Cardiac fibroblast (primary cell): ENCODE results near the gene CHAD.
"Not testable (repeated sequence)": the region's sequence is repeated elsewhere in the genome, so short reads cannot be mapped to it uniquely, and the experiment has no call there.

Experiments
- DNase-seq, 2 donors: peaks; one replicate each; pipeline versions ENCODE4 v3.0.0 to v3.0.0-alpha.2; 2010; ENCODE audit warnings: low read depth in 2 of 2
- H3K4me3 ChIP-seq, 2 donors: replicated peaks in 1 of 2; 1 replicate in 1 of 2; 2 replicates in 1 of 2; pipeline ENCODE4 v1.5.1; 2011; ENCODE audit warnings: low read depth in 2 of 2, low read length in 2 of 2, mild to moderate bottlenecking in 2 of 2, moderate library complexity in 1 of 2
- TF ChIP-seq, protein P1 (sequence below): IDR thresholded peaks from one replicate; pipeline ENCODE4 v1.5.1; 2011; ENCODE audit warnings: low read depth, mild to moderate bottlenecking, low read length, inconsistent platforms

The CHAD gene

DNA sequence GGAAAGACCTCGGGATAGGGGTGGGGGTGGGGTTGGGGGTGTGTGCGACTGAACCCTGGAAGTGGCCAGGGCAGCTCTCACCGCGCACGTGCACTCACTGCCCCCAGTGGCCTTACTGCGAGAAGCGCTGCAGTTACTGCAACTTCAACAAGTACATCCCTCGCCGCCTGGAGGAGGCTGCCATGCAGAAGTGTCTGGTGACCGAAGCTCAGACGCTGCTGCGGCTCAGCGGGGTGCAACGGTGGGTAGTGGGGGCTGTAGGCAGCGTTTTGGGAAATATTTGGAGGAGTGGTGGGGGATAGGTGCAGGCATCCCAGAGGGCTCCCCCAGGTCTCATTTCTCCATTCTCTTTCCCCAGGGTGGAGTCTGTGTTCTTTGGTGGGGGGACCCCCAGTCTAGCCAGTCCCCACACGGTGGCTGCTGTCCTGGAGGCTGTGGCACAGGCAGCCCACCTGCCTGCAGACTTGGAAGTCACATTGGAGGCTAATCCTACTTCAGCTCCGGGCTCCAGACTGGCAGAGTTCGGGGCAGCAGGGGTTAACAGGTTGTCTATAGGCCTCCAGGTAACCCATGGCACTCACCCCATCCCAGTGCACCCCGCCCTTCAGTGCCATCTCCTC is 11.0 kb upstream of the CHAD start:
- TF ChIP-seq, protein P1, sequence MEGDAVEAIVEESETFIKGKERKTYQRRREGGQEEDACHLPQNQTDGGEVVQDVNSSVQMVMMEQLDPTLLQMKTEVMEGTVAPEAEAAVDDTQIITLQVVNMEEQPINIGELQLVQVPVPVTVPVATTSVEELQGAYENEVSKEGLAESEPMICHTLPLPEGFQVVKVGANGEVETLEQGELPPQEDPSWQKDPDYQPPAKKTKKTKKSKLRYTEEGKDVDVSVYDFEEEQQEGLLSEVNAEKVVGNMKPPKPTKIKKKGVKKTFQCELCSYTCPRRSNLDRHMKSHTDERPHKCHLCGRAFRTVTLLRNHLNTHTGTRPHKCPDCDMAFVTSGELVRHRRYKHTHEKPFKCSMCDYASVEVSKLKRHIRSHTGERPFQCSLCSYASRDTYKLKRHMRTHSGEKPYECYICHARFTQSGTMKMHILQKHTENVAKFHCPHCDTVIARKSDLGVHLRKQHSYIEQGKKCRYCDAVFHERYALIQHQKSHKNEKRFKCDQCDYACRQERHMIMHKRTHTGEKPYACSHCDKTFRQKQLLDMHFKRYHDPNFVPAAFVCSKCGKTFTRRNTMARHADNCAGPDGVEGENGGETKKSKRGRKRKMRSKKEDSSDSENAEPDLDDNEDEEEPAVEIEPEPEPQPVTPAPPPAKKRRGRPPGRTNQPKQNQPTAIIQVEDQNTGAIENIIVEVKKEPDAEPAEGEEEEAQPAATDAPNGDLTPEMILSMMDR = peak; percentile 50
- peak; percentile 73 to 86 for DNase-seq
- peak overlapping the region; percentile 81 to 82 for H3K4me3 ChIP-seq

DNA sequence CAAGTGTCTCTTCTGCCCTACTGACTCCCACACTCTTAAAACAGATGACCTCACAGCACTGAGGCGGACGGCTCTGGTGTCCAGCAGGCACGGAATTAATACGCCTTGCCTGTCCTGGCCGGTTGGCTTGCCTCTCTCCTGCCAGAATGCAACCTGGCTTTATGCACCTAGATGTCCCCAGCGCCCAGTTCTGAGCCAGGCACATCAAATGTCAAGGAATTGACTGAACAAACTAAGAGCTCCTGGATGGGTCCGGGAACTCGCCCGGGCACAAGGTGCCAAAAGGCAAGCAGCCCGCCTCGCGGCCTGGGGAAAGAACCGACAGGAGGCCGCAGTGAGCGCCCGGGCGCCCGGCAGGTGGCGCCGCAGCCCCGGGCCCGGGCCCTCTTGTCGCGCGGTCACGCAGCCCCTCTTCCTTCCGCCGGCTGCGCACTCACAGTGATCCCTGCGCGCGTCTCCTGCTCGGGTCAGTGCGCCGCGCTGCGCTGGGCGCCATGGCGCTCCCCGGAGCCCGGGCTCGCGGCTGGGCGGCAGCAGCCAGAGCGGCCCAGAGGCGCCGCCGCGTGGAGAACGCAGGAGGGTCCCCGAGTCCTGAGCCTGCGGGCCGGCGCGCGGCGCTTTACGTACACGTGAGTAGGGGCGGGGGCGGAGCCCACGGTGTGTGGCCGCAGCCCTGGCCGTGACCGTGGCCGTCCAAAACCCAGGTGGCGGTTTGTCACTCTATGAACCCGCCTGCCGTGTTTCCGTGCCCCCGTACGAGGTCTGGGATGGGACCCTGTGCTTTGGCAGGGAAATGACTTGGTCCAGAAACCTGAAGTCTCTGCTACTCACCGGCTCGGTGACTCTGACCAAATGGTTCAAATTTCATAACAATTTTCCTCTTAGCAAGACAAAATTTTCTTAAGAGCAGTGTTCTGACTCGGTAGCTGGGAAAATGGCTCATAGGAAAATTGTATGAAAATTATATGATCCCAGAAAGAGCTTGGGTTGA is 10.0 kb upstream of the CHAD start, which contains the start of gene RSAD1:
RSAD1 (plus strand) TSS at position 470 of the 991 bp plus-strand sequence; CDS start at position 495, 25 bp downstream.
- peak; percentile 84 to 92 for DNase-seq
- TF ChIP-seq, protein P1 = no peak

DNA sequence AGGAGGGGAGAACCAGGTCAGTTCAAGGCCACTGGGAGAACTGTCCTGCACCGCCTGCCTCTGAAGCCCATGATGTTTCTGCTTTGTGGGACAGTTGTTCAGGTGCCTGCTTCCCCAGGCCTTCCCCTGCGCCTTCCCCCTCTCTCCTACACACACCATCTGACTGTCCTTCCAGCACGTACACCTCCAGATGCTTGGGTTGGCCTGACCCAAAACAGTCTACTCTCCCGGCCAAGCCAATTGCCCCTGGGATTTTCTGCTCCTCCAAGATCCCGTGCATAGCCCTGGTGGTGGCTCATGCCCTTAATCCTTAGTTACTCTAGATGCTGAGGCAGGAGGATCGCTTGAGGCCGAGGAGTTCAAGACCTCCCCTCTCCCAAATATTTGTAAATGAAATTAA is 9.3 kb upstream of the CHAD start:
- TF ChIP-seq, protein P1 = no peak
- H3K4me3 ChIP-seq = peak overlapping the region in 1 of 2 donors; percentile 81
- DNase-seq = no peak

More for the DNA sequence above, 10.0 kb upstream of the CHAD start, which contains the start of gene RSAD1:
- peak within 1 kb of the TSS; percentile 81 to 82 for H3K4me3 ChIP-seq

DNA sequence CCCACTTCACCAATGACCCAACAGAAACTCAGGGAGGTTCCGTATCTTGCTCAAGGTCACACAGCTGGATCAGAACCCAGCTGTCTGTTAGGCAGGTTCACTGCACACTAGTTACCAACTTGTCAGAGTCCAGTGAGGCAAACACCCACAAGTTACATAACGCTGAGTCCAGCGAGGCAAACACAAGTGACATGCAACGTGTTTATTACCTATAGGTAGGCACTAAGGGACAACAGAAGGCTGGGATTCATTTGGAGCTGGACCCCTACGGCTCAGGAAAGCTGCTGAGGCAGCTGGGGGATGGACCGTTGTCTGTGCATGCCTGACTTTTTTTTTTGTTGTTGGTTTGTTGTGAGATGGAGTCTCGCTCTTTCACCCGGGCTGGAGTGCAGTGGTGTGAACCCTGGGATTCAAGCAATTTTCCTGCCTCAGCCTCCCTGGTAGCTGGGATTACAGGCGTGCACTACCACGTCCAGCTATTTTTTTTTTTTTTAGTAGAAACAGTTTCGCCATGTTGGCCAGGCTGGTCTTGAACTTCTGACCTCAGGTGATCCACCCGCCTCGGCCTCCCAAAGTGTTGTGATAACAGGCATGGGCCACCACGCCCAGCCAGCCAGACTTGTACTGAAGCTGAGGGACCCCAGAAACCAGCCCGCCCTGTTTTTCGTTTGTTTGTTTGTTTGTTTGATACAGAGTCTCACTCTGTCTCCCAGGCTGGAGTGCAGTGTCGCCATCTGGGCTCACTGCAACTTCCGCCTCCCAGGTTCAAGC is 8.1 kb upstream of the CHAD start:
- no peak overlapping the region for H3K4me3 ChIP-seq
- TF ChIP-seq, protein P1 = no peak
- no peak for DNase-seq

DNA sequence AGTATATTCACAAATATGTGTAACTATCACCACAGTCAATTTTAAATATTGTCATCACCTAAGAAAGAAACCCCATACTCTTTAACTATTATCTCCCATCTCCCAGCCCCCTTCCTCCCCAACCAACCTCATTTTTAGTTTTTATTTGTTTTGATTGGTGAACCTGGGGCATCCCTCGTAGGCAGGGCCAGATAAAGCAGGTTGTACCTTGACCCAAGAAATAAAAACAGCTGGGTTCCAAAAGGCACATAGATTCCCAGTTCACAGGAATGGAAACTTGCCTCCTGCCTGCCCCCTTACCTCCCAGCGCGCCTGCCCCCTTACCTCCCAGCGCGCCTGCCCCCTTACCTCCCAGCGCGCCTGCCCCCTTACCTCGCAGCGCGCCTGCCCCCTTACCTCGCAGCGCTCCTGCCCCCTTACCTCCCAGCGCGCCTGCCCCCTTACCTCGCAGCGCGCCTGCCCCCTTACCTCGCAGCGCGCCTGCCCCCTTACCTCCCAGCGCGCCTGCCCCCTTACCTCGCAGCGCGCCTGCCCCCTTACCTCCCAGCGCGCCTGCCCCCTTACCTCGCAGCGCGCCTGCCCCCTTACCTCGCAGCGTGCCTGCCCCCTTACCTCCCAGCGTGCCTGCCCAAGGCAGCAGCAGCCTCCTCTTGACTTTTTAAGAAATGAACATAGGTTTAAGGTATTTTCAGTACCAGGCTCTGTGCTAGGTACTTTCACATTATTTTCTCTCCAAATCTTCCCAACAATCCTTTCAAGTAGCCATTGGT is 7.3 kb upstream of the CHAD start:
- not testable (repeated sequence) for DNase-seq, H3K4me3 ChIP-seq

DNA sequence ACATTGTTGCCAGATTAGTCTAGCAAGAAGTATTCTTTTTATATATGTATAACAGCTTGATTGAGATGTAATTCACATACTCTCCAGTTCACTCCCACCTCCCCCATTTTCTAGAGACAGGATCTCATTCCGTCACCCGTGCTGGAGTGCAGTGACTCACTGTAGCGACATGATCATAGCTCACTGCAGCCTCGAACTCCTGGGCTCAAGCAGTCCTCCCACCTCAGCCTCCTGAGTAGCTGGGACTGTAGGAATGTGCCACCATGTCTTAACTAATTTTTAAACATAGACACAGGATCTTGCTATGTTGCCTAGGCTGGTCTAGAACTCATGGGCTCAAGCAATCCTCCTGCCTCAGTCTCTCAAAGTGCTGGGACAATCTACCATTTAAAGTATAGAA is 6.7 kb upstream of the CHAD start:
- TF ChIP-seq, protein P1 = no peak
- DNase-seq = no peak
- H3K4me3 ChIP-seq = no peak overlapping the region
